ENCODE measurements around the gene ZNF195.
"Not testable (repeated sequence)": the region's sequence is repeated elsewhere in the genome, so short reads cannot be mapped to it uniquely, and the experiment has no call there.

DNA sequence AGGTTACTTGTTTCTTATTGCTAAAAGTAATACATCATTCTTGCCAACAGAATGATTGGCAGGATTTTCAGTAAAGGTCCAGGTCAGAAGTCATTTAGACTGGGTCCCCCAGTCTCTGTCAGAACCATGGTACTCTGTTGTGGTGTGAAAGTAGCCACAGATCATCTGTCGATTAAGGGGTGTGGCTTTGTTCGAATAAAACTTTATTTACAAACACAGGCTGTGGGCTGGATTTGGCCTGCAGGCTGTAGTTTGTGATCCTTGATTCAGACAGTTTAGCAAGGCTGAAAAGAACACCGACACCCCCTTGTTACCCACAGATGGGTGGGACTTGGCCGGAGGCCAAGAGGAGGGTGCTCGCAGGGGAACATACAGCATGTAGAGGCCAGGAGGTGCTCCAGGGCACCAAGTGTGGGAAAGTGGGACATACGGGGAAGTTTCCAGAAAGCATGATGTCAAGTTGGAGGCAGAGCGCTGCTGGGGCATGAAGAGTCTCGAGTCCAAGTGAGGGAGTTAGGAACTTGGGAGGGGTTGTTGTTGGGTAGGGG, 29.2 kb upstream of the ZNF195 start:
- TF ChIP-seq YY1 (IDR thresholded peaks at IDR 0.05; ENCODE audit: insufficient read depth, insufficient read length); SUZ12 (IDR thresholded peaks at IDR 0.05; ENCODE audit: extremely low read depth, insufficient read depth, insufficient read length): not testable (repeated sequence)
